NK-92 treated with Interleukin-12 subunit alpha and Interleukin-12 subunit beta, amount 100 ng/mL, for 24 hours (cell line): ENCODE data around the gene ZNF441.
"Not testable (repeated sequence)": the region's sequence is repeated elsewhere in the genome, so short reads cannot be mapped to it uniquely, and the experiment has no call there.

Experiments
- DNase-seq: peaks from one replicate; lab custom pipeline; 2025; lab: John Stamatoyannopoulos, UW

ZNF441 gene

DNA sequence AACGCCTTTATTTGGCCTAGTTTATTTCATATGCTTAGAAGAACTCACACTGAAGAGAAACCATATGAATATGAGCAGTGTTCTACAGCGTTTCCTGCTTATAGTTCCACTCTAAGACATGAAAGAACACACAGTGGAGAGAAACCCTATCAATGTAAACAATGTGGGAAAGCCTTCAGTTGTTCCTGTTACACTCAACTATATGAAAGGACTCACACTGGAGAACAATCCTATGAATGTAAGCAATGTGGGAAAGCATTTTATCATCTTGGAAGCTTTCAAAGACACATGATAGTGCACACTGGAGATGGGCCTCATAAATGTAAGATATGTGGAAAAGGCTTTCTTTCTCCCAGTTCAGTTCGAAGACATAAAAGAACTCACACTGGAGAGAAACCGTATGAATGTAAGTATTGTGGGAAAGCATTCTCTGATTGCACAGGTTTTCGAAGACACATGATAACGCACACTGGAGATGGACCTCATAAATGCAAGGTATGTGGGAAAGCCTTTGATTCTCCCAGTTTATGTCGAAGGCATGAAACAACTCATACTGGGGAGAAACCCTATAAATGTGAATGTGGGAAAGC, 13.7 kb downstream of the ZNF441 start:
- no peak for DNase-seq

DNA sequence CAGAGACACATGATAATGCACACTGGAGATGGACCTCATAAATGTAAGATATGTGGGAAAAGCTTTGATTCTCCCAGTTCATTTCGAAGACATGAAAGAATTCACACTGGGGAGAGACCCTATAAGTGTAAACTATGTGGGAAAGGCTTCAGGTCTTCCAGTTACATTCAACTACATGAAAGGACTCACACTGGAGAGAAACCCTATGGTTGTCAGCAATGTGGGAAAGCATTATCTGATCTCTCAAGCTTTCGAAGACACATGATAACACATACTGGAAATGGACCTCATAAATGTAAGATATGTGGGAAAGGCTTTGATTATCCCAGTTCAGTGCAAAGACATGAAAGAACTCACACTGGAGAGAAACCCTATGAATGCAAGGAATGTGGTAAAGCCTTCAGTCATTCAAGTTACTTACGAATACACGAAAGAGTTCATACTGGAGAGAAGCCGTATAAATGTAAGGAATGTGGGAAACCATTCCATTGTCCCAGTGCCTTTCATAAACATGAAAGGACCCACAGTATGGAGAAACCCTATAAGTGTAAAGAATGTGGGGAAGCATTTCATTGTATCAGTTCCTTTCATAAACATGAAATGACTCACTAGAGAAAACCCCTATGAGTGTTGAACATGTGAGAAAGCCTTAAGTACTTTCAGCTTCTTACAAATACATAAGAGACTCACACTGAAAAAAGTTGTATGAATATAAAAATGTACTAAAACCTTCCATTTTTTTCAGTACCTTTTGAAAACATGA, 14.7 kb downstream of the ZNF441 start:
- DNase-seq = no peak

DNA sequence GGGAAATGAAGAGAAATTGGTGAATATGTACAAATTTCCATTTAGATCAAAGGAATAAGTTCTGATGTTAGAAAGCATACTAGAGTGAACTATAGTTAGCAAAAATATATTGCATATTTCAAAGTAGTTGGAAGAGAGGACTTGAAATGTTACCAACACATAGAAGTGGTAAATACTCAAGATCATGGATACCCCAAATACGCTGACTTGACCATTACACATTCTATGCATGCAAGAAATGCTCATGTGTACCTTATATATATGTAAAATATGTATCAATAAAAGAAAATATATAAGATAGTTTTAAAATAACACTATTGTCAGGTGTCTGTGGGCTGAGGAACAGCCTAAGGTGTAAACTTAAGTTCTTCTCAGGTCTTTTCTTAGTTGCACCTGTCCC, 17.0 kb downstream of the ZNF441 start:
- DNase-seq = no peak

DNA sequence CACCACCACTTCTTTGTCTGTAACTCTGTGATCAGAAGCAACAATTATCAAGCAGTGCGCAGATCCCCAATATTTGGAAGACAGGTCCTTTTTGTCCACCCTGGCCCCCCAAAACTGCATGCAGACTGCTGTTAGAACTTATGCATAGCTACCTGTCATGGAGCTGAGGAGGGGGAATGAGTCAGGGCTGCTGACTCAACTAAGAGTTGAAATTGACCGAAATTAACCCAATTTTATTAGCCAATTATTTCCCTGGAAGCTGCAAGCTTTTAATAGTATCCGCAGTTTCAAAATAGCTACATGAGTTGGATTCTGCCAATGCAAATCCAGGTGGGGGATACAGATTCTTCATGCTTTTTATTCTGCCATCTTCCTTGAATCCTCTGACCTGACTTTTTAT, 17.6 kb downstream of the ZNF441 start:
- DNase-seq = no peak

DNA sequence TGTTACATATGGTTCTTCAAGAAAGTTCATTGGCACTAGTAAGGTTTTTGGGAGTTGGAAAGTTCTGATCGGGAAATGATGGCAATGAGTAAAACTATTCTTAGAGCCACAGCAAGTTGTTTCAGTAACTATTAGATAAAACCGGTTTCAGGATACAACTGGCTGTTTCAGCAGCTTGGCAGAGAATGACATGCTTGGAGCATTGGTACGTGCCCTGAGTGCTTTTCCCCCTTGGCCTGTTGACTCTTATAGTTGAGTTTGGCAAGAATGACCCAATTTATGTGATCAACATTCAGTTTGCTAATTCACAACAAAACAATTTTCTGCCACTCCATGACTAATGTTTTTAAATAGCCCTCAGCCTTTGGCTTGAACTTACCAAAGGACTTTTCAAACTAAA, 20.7 kb downstream of the ZNF441 start:
- DNase-seq = no peak

DNA sequence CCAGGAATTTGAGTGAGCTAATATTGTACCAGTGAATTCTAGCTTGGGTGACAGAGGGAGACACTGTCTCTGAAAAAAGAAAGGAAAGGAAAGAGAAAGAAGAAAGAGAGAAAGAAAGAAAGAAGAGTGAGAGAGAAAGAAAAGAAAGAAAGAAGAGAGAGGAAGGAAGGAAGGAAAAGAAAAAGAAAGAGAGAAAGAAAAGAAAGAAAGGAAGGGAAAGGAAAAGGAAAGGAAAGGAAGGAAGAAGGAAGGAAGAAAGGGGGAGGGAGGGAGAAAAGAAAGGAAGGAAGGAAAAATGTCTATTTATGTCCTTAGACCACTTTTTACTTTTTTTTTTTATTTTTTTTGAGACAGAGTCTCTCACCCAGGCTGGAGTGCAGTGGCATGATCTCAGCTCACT, 26.1 kb downstream of the ZNF441 start:
- no peak for DNase-seq

DNA sequence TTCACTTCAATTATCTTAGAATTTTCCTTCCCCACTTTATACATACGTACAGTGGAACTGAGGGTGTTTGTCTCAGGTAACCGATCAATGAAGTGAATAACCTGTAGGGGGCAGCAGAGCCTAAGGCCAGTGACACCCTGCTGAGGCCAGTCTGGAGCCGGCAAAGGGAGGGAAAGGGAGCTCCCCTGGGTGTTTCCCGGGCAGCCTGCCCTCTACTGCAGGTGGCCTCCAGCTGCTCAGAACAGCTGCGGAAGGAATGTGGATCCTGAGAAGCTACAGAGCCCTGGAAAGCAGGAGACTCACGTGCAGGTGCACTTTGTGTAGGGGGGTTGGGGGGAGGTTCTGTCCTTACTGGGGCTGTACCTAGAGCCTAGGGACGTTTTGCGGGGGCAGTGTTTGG, 30.7 kb downstream of the ZNF441 start:
- peak; percentile 26 for DNase-seq

DNA sequence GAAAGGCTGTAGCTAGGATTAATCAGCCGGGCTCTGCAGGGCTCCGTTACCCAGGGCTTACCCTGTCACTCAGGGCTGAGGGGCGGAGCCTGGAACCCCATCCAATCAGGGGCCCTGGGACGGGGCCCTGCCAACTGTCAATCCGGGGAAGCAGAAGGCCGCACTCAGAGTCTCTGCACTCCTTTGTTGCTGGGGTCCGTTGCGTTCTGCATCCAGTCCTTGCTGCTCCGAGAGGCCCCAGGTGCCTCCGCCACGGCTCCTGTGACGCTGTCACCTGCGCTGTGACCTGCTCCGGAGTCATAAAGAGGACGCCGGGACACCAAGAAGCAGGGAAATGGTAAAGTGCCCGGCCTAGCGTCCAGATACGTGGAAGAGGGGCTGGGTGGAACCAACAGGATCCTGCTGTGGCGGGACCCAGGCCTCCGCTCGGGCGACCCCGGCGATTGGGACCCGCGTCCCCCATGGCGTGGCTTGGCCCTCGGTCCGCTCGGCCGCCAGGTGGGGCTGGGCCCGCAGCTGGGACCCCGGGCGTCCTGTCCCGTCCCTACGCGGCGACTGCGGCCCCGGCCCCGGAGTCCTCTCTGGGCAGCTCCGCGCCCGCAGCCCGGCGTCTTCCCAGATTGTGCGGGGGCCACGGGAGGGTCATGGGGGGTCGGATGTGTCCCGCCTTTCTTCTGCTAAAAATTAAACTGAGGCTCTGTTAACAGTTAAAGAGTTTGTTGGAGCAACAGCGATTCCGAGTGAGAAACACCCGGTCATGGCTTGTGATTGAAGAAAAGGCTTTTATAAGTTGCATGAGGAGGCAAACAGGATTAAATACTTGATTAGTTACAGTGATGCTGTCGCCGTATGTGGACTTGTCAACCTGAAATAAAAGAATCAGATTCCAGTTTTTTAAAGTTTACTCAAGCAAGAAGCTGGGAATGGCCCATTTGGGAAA, 31.9 kb downstream of the ZNF441 start, which contains the start of gene ZNF491:
Gene ZNF491, plus strand, starts transcription at position 133 of the 940 bp plus-strand sequence. CDS start 7,431 bp downstream, outside the sequence.
- DNase-seq = no peak

DNA sequence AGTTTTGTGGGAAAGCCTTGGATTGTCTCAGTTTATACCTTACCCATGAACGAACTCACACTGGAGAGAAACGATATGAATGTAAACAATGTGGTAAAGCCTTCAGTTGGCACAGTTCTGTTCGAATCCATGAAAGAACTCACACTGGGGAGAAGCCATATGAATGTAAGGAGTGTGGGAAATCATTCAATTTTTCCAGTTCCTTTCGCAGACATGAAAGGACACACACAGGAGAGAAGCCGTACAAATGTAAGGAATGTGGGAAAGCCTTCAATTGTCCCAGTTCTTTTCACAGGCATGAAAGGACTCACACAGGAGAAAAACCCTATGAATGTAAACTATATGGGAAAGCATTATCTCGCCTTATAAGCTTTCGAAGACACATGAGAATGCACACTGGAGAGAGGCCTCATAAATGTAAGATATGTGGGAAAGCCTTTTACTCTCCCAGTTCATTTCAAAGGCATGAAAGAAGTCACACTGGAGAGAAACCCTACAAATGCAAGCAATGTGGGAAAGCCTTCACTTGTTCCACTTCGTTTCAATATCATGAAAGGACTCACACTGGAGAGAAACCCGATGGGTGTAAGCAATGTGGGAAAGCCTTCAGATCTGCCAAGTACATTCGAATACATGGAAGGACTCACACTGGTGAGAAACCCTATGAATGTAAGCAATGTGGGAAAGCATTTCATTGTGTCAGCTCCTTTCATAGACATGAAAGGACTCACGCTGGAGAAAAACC, 39.7 kb downstream of the ZNF441 start:
- DNase-seq = no peak

DNA sequence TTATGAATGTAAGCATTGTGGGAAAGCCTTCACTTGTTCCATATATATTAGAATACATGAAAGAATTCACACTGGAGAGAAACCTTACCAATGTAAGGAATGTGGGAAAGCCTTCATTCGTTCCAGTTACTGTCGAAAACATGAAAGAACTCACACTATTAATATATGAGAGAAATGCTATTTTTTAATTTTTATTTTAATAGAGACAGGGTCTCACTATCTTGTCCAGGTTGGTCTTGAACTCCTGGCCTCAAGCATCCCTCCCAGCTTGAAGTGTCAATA, 40.2 kb downstream of the ZNF441 start:
- DNase-seq = no peak

DNA sequence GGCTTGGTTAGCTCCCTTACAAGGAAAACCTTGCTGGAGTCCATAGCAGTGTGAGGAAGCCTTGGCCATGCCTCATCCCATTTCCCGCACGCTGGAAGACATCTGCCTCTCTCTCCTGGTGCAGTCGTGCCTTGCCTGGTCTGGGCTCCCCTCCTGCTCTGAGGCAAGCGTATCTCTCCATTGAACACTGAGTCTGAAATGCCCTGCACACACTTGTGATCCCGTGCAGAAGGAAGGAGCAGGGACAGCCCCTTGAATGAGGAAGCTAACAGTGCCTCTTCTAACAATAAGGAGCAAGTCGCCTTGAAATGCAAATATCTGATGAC, 46.9 kb downstream of the ZNF441 start:
- DNase-seq = no peak

DNA sequence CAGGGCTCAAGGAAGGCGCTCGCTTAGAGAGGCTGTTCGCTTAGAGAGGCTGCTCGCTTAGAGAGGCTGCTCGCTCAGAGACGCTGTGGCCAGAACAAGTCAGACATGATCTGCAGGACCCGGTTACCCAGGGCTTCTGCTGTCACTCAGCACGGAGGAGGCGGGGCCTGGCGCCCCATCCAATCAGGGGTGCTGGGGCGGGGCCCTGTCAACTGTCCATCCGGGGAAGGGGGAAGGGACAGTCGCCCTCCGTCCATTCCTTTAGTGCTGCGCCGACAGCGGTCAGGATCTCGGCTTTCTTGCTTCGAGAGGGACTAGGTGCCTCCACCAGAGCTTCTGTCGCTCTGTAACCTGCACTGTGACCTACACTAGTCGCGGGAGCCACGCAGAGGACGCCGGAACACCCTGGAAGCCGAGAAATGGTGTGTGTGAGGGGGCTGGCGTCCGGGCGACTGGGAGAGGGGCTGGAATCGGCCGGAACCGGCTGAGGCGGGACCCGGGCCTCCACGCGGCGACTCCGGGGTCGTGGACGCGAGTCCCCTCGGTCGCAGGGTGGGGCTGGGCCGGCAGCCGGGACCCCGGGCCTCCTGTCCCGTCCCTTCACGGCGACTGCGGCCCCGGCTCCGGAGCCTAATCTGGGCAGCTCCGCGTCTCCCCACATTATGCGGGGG, 47.4 kb downstream of the ZNF441 start, which contains the start of gene ZNF440:
Gene ZNF440, plus strand, starts transcription at position 245 of the 671 bp plus-strand sequence. Its CDS starts 175 bp downstream, at position 420.
- DNase-seq = no peak

DNA sequence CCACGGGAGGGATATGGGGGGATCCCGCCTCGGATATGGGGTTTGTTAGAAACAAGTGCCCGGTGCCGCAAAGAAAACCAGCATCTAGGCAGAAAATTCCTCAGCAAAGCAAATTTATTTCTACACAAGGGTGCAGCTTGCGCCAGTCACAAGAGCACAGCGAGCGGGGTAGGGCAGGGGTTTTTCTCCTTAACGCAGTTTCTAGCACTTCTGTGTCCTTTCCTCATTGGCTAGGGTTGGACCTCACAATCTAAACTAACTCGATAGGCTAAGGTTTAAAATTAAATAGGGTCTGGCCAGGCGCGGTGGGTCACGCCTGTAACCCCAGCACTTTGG, 47.9 kb downstream of the ZNF441 start:
- no peak for DNase-seq

DNA sequence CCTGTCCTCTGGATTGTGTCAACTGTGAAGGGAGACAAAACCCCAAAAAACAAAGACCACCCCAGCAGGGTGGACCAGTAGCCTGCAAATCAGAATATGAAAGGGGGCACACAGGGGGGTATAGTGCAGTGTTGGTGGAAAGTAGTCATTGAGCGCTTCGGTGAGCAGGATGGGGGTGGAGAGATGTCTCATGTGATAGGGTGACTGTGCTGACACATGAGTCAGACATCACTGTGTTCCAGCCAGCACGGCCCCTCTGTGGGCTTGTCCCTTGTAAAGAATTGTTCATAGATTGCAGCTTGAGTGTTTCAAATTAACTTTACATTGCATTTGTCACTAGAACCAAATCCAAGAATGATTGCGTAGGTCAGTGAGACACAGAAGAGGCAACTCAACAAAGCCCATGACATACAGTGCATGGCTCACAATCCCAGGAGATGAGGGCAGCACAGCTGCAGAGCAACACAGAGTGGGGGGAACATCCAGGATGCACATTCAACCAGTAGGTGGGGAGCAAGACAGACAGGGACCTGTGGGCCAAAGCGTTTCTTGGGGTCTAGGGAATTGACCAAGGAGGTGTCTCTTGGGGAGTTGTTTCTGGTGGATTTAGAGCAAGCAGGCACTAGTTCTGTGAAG, 54.8 kb downstream of the ZNF441 start:
- no peak for DNase-seq

DNA sequence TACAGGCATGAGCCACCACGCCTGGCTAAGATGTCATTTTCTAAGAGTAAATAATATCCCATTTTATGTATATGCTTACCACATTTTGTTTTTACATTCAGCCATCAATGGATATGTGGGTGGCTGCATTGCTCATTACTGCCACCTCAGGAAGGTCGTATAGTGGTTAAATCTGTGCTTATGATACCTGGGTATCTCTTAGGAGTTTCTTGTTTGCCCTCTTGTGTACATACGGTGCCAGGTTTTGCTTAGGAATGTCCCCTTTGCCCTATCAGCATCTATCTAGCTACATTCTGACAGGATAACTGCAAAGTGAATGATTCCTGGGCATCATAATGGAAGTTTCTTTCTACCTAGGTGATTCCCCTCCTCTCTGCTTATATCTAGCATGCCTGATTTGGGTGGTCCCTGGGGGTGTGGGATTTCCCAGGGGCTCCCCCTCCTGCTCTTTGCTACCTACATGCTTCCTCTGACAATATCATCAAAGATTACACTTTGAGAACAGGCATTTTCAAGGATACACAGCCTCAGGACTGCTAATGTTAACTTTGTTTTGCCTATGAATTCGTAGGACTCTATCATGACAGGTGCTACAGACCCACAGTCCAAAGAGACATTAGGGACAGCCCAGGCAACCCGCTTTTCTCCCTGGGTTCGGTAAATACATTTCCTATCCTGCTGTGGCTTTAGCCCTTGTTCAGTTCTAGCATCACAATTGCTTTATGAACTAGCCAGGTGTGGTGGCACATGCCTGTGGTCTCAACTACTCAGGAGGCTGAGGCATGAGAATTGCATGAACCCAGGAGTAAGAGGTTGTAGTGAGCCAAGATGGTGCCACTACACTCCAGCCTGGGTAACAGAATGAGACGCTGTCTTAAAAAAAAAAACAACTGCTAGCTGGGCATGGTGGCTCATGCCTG, 62.4 kb downstream of the ZNF441 start:
- DNase-seq = not testable (repeated sequence)

DNA sequence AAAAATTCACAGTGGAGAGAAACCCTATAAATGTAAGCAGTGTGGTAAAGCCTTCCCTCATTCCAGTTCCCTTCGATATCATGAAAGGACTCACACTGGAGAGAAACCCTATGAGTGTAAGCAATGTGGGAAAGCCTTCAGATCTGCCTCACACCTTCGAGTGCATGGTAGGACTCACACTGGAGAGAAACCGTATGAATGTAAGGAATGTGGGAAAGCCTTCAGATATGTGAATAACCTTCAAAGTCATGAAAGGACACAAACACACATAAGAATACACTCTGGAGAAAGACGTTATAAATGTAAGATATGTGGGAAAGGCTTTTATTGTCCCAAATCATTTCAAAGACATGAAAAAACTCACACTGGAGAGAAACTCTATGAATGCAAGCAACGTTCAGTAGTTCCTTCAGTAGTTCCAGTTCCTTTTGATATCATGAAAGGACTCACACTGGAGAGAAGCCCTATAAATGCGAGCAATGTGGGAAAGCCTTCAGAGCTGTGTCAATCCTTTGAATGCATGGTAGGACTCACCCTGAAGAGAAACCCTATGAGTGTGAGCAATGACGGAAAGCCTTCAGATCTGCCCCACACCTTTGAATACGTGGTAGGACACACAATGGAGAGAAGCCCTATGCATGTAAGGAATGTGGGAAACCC, 65.6 kb downstream of the ZNF441 start:
- DNase-seq = no peak

DNA sequence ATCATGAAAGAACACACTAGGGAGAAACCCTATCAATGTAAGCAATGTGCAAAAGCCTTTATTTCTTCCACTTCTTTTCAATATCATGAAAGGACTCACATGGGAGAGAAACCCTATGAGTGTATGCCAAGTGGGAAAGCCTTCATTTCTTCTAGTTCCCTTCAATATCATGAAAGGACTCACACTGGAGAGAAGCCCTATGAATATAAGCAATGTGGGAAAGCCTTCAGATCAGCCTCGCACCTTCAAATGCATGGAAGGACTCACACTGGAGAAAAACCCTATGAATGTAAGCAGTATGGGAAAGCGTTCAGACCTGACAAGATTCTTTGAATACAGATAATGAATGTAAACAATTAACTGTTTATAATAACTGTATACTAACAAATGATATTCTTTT, 66.7 kb downstream of the ZNF441 start:
- no peak for DNase-seq
